Endothelial cell of umbilical vein (primary cell): ENCODE data around the gene SNX10. TPM values are rescaled to one million over a fixed set of nuclear protein-coding genes. Genes with fewer than 3 reads are reported as not detected.

Source experiments
- BruUV-seq: library from RNA; stranded (reverse); fragments of 400-500 nt; replicated peaks from 2 replicates; lab custom pipeline; 2021; lab: Mats Ljungman, UMichigan
- CTCF ChIA-PET: fragments of 300-600, 350-600 bp; sonication (Branson Sonifier 250); formaldehyde crosslinking; loops from one replicate; lab custom pipeline; 2021; ENCODE audit warnings: antibody characterized with exemption, inconsistent platforms; lab: Charles Lee
- POLR2A ChIA-PET: fragments of 300-600, 350-600 bp; sonication (Branson Sonifier 250); formaldehyde crosslinking; loops from one replicate; lab custom pipeline; 2021; ENCODE audit warnings: antibody characterized with exemption, inconsistent platforms; lab: Charles Lee
- DNase-seq: peaks from one replicate; pipeline ENCODE4 v3.0.0-alpha.2; 2011; ENCODE audit warnings: low read depth, low spot score
- FAIRE-seq: peaks from 2 replicates; lab custom pipeline; 2011; peaks lifted over from hg19 to GRCh38; lab: Jason Lieb, UNC
- H2AFZ ChIP-seq: 2 replicates; pipeline ENCODE4 v1.6.0; 2012; ENCODE audit warnings: low read depth, low read length, control low read depth, inconsistent platforms
- H3K27ac ChIP-seq: 2 replicates; pipeline ENCODE4 v1.5.1; 2011; ENCODE audit warnings: low read depth, mild to moderate bottlenecking, control low read depth, low read length, moderate library complexity; ENCODE audit not compliant: insufficient read depth
- H3K27me3 ChIP-seq, 2 experiments: 2 replicates each; pipeline versions ENCODE4 v1.6.0 to v1.6.1; 2011; ENCODE audit warnings: low read length in 2 of 2, mixed read lengths in 1 of 2; ENCODE audit not compliant: control insufficient read depth in 2 of 2, insufficient read depth in 2 of 2
- H3K36me3 ChIP-seq, 2 experiments: 2 replicates in 1 of 2; 3 replicates in 1 of 2; pipeline ENCODE4 v1.5.1; 2011; ENCODE audit warnings: low read length in 2 of 2, mild to moderate bottlenecking in 1 of 2, moderate library complexity in 1 of 2; ENCODE audit not compliant: control insufficient read depth in 2 of 2, insufficient read depth in 2 of 2; ENCODE audit errors: extremely low read depth in 1 of 2
- H3K4me1 ChIP-seq: 3 replicates; pipeline ENCODE4 v1.5.1; 2011; ENCODE audit warnings: mild to moderate bottlenecking, low read length; ENCODE audit not compliant: control insufficient read depth, insufficient read depth; ENCODE audit errors: extremely low read depth
- H3K4me2 ChIP-seq: 2 replicates; pipeline ENCODE4 v1.6.1; 2011; ENCODE audit warnings: low read length, control low read depth, mixed read lengths; ENCODE audit not compliant: insufficient read depth
- H3K4me3 ChIP-seq, 3 experiments: fragments of 200-600 bp in 1 of 3; sonication (generic), shearing (Covaris generic) in 1 of 3; replicated peaks in 1 of 3; 2 replicates each; pipeline ENCODE4 v1.5.1; 2011 to 2016; ENCODE audit warnings: control low read depth in 3 of 3, low read length in 3 of 3, mild to moderate bottlenecking in 2 of 3, inconsistent platforms in 1 of 3, low read depth in 1 of 3, moderate library complexity in 1 of 3; ENCODE audit not compliant: insufficient read depth in 1 of 3
- H3K79me2 ChIP-seq: 2 replicates; pipeline ENCODE4 v1.6.0; 2012; ENCODE audit warnings: low read length, inconsistent platforms; ENCODE audit not compliant: control insufficient read depth, insufficient read depth
- H3K9ac ChIP-seq: replicated peaks from 2 replicates; pipeline ENCODE3; 2011; ENCODE audit warnings: low read length, control low read depth; ENCODE audit not compliant: insufficient read depth; ENCODE audit errors: extremely low read depth
- H3K9me1 ChIP-seq: replicated peaks from 3 replicates; pipeline ENCODE4 v1.6.0; 2011; ENCODE audit warnings: mild to moderate bottlenecking, low read length; ENCODE audit not compliant: control insufficient read depth, insufficient read depth; ENCODE audit errors: extremely low read depth
- H3K9me3 ChIP-seq: replicated peaks from 2 replicates; pipeline ENCODE4 v1.5.1; 2012; ENCODE audit warnings: low read length, inconsistent platforms; ENCODE audit not compliant: control insufficient read depth, insufficient read depth
- H4K20me1 ChIP-seq: replicated peaks from 2 replicates; pipeline ENCODE3; 2011; ENCODE audit warnings: mild to moderate bottlenecking, low read length; ENCODE audit not compliant: control insufficient read depth, insufficient read depth; ENCODE audit errors: extremely low read depth
- CTCF ChIP-seq, 2 donors: IDR thresholded peaks; 1 replicate in 1 of 2; 2 replicates in 1 of 2; pipeline ENCODE4 v1.5.1; 2011; ENCODE audit warnings: low read length in 2 of 2, mild to moderate bottlenecking in 2 of 2, moderate library complexity in 2 of 2, control low read depth in 1 of 2, inconsistent platforms in 1 of 2, low read depth in 1 of 2; ENCODE audit not compliant: insufficient read depth in 1 of 2; ENCODE audit errors: extremely low read depth in 1 of 2
- EZH2 ChIP-seq: IDR thresholded peaks from 2 replicates; pipeline ENCODE4 v1.6.1; 2012; ENCODE audit warnings: borderline replicate concordance, low read depth, mild to moderate bottlenecking, moderate library complexity, low read length, inconsistent platforms; ENCODE audit not compliant: severe bottlenecking
- FOS ChIP-seq: IDR thresholded peaks from 2 replicates; pipeline ENCODE4 v1.6.1; 2011; ENCODE audit warnings: mild to moderate bottlenecking, low read length, moderate library complexity, borderline replicate concordance; ENCODE audit not compliant: insufficient read depth
- GATA2 ChIP-seq: IDR thresholded peaks from 2 replicates; pipeline ENCODE4 v1.7.0; 2011; ENCODE audit warnings: low read depth, mild to moderate bottlenecking, moderate library complexity, mixed read lengths, low read length; ENCODE audit not compliant: insufficient read length, insufficient read depth
- JUN ChIP-seq: IDR thresholded peaks from 2 replicates; pipeline ENCODE4 v1.6.1; 2011; ENCODE audit warnings: borderline replicate concordance, low read depth; ENCODE audit not compliant: insufficient read length, insufficient read depth
- MAX ChIP-seq: IDR thresholded peaks from 2 replicates; pipeline ENCODE4 v1.6.1; 2011; ENCODE audit not compliant: insufficient read depth, insufficient read length
- MYC ChIP-seq: IDR thresholded peaks from one replicate; pipeline ENCODE4 v1.6.1; 2011; ENCODE audit warnings: mild to moderate bottlenecking, low read depth, low read length
- POLR2A ChIP-seq: IDR thresholded peaks from 2 replicates; pipeline ENCODE4 v1.6.1; 2012; ENCODE audit warnings: low read depth, mild to moderate bottlenecking, control low read depth, low read length
- POLR2AphosphoS5 ChIP-seq: IDR thresholded peaks from 2 replicates; pipeline ENCODE4 v1.6.1; 2012; ENCODE audit warnings: low read depth, mild to moderate bottlenecking, control low read depth, low read length, moderate library complexity; ENCODE audit not compliant: insufficient read depth
- dilution Hi-C: fragments of 300-500 bp; cut with MboI; formaldehyde crosslinking; loops from one replicate; pipeline ENCODE4 v1.15.0; 2019; ENCODE audit warnings: low sequenced_read_pairs; ENCODE audit not compliant: extremely low pct_ligation_motif_present
- intact Hi-C: fragments of 100-400 bp; cut with micrococcal nuclease; formaldehyde crosslinking; loops from one replicate; pipeline ENCODE4 v1.10.0; 2022
- polyA plus RNA-seq, 4 experiments: library from polyadenylated mRNA; depleted of rRNA in 3 of 4; stranded (reverse) in 3 of 4; unstranded in 1 of 4; fragments of >200 nt; gene quantifications; 2 replicates each; pipeline versions ENCODE4 v1.2.1 to v1.2.3, GENCODE V29; 2011 to 2012; ENCODE audit warnings: missing spikeins in 1 of 4
- total RNA-seq: library from RNA; stranded (reverse); gene quantifications from 2 replicates; pipeline ENCODE4 v1.2.3, GENCODE V29; 2021

Gene SNX10
- total and polyA plus RNA-seq, 2 donors (not counting 3 experiments of a cell fraction or from before 2014, with no cell fraction given), result 0.25 to 0.80 TPM

- ChIA-PET POLR2A (no interaction called here), CTCF (interaction anchor here (1.1 kb wide), 1 partner anchor 11 kb away, joined by 4 read pairs; no protein-coding TSS in a partner anchor)
- Histone ChIP-seq H3K79me2 (no peaks in the 10 kb centered on the region), H3K9me1 (no peaks in the 10 kb centered on the region), H3K4me1 (no peaks in the 10 kb centered on the region), H3K4me3 (no peak overlapping the region), H4K20me1 (no peaks in the 10 kb centered on the region), H3K9me3 (no peaks in the 10 kb centered on the region), H3K27ac (no peak overlapping the region), H3K36me3 (no peaks in the 10 kb centered on the region), H3K4me2 (no peak overlapping the region), H2AFZ (no peak overlapping the region), H3K27me3 (no peaks in the 10 kb centered on the region), H3K9ac (no peak overlapping the region)
- intact Hi-C loops (no loop called here), dilution Hi-C loops (no loop called here)
- DNase-seq (no peak), FAIRE-seq (no peak)
- TF ChIP-seq JUN, result no peak
- no peak for TF ChIP-seq POLR2A
- no peak for TF ChIP-seq POLR2AphosphoS5
- TF ChIP-seq EZH2, result no peak
- no peak for TF ChIP-seq CTCF (IDR thresholded peaks at IDR 0.05; ENCODE audit: extremely low read depth in 1 of 2, insufficient read depth in 1 of 2, low read depth in 1 of 2, low read length in 2 of 2)
- TF ChIP-seq GATA2, result no peak
- no peak for TF ChIP-seq FOS
- no peak for TF ChIP-seq MYC
- TF ChIP-seq MAX, result no peak
- BruUV-seq, result no TSS peak
Observed at GRCh38 chr7:26307791-26308190, 16.1 kb downstream of the SNX10 start.
